22Rv1 (cell line): ENCODE measurements around the gene GLRA1.
"Not testable (repeated sequence)": the region's sequence is repeated elsewhere in the genome, so short reads cannot be mapped to it uniquely, and the experiment has no call there.

ENCODE experiments used
- H3K27ac ChIP-seq: fragments of 450-650 bp; 2 replicates; pipeline ENCODE4 v1.5.1; 2017
- ZFX ChIP-seq: fragments of 450-650 bp; IDR thresholded peaks from 2 replicates; pipeline ENCODE4 v1.6.1; 2017; ENCODE audit warnings: antibody characterized with exemption, borderline replicate concordance
- TF ChIP-seq, protein P1 (sequence below): fragments of 450-650 bp; IDR thresholded peaks from 2 replicates; pipeline ENCODE4 v1.5.1; 2017; ENCODE audit warnings: mild to moderate bottlenecking

GLRA1 gene

DNA sequence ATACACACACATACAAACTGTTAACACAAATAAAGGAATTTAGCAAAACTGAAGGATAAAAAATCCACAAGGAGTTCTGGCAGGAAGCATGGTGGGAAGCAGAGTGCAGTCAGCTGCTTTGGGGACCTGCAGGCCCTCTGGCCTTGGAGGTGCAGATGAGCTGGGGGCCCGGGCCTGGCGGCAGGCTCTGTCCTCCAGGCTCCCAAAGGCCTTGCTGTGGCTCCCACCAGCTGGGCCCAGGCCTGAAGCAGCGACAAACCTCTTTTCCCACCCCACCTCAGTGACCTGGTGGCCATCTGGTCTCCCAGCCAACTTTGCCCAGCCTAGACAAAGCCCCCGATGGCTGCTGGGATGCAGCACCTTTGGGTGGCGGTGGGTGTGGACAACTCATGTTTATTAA is 67.8 kb downstream of the GLRA1 start:
- no peak overlapping the region for H3K27ac ChIP-seq
- no peak for TF ChIP-seq ZFX
- TF ChIP-seq, protein P1, sequence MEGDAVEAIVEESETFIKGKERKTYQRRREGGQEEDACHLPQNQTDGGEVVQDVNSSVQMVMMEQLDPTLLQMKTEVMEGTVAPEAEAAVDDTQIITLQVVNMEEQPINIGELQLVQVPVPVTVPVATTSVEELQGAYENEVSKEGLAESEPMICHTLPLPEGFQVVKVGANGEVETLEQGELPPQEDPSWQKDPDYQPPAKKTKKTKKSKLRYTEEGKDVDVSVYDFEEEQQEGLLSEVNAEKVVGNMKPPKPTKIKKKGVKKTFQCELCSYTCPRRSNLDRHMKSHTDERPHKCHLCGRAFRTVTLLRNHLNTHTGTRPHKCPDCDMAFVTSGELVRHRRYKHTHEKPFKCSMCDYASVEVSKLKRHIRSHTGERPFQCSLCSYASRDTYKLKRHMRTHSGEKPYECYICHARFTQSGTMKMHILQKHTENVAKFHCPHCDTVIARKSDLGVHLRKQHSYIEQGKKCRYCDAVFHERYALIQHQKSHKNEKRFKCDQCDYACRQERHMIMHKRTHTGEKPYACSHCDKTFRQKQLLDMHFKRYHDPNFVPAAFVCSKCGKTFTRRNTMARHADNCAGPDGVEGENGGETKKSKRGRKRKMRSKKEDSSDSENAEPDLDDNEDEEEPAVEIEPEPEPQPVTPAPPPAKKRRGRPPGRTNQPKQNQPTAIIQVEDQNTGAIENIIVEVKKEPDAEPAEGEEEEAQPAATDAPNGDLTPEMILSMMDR = no peak

DNA sequence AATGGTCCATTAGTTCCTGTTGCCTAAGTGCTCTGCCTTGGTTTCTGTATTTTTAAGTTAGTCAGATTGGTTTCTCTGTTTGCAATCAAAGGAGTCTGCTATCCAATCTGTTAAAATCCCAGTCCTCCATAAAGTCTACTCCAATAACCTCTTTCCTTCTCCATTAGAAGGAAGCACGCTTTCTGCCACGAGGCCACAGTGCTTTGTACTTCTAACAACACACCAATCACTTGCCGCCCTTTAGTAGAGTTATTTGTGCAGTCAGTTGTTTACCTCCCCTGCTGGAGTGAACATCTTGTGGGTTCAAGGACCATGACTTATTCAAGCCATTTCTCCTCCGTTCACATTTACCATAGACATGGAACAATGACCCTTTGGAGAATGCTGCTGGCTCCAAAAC is 69.0 kb downstream of the GLRA1 start:
- no peak for TF ChIP-seq ZFX
- TF ChIP-seq, protein P1 = no peak
- H3K27ac ChIP-seq = no peak overlapping the region

DNA sequence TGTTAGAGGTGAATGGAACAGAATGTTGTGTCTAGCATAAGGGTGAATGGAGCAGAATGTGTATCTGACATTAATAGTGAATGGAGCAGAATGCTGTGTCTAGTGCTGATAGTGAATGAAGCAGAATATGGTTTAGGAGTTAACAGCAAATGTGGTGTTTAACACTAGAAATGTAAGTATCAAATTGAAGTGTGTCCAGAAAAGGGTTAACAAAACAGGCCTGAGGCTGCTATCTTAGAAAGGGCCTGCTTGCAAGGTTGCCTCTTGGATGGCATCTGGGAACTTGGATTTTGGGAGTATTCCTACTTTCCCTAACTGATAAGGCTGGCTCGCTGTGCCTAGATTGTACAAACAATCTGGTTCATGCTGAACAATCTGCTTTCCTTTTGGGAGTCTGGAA is 76.8 kb downstream of the GLRA1 start:
- no peak overlapping the region for H3K27ac ChIP-seq
- no peak for TF ChIP-seq ZFX
- TF ChIP-seq, protein P1 = no peak

DNA sequence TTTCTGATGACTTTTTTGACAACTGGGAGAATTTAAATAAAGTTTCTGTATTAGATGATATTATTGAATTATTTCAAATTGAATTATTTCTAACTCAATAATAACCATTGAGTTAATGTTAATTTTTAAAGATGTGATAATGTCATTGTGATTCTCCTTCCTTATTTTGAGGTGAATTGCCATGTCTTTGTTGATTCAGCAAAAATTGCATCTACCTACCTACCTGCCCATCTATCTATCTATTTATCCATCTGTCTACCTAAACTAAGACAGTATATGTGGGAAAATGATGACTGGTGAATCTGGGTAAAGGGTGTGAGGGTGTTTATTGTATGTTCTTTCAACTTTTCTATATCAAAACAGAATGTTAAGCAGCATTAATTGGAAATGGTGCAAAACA is 77.9 kb downstream of the GLRA1 start:
- no peak for TF ChIP-seq ZFX
- TF ChIP-seq, protein P1 = no peak
- H3K27ac ChIP-seq = no peak overlapping the region

DNA sequence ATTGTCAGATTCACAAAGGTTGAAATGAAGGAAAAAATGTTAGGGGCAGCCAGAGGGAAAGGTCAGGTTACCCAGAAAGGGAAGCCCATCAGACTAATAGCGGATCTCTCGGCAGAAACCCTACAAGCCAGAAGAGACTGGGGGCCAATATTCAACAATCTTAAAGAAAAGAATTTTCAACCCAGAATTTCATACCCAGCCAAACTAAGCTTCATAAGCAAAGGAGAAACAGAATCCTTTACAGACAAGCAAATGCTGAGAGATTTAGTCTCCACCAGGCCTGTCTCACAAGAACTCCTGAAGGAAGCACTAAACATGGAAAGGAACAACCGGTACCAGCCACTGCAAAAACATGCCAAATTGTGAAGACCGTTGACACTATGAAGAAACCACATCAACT is 91.8 kb downstream of the GLRA1 start:
- not testable (repeated sequence) for H3K27ac ChIP-seq

DNA sequence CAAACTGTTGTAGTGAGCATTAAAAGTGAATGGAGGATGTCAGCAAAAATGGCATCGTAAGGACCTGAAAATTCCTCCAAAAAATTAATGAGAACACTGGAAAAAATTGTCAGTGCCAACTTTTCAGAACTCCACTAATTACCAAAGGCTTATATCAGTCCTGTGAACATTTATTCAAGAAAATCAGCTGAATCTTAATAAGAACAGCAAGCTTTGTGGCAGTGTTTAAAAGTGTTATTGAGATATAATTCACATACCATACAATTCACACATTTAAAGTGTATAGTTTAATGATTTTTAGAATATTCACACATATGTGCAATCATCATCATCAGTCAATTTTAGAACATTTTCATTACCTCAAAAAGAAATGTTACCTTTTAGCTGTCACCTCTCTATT is 95.3 kb downstream of the GLRA1 start:
- no peak overlapping the region for H3K27ac ChIP-seq
- TF ChIP-seq, protein P1 = no peak
- no peak for TF ChIP-seq ZFX

DNA sequence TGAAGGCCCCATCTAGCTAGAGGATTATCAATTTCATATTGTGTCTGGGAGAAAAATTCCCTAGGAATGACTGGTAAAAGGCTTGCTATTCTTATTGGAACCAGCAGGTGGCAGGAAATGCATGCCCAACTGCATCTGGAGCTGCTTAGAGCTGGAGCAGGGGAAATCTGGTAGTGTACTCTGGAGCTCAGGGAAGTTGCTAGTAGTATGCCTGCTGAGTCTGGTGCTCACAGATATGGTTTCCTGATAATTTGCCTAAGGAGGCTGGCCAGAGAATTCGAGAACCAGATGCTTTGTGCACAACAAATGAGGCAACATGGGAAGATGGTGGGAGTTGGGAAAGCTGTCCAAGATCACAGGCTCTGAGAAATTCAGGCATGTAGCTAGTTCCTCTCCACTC is 99.2 kb downstream of the GLRA1 start:
- no peak overlapping the region for H3K27ac ChIP-seq
- TF ChIP-seq ZFX = no peak
- TF ChIP-seq, protein P1 = peak; percentile 85

DNA sequence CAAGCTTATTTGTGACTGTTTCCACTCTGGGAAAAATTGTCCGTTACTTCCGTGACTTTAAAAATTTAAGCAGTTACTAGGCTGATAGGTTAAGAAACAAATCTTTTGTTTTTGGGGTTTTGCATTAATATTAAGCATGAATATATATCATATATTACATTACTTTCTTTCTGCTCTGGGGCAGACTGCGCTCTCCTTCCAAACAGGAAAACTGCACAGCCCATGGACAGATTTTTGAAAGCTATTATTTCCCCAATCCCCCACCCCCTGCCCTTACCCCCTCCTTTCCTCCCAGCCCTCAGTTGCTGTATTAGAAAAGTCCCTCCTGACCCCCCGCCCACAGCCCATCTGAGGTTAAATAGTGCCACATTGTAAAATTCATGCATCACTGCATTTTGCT is 102.5 kb downstream of the GLRA1 start:
- H3K27ac ChIP-seq = no peak overlapping the region
- TF ChIP-seq ZFX = no peak
- TF ChIP-seq, protein P1 = no peak
